Erythroblast (primary cell): Measurements from ENCODE around the gene NCCRP1.
"Not testable (repeated sequence)": the region's sequence is repeated elsewhere in the genome, so short reads cannot be mapped to it uniquely, and the experiment has no call there.

Experiments
- GATA1 ChIP-seq: IDR thresholded peaks from 2 replicates; pipeline ENCODE4 v1.6.1; 2011; ENCODE audit warnings: low read depth, mild to moderate bottlenecking, control low read depth, low read length, moderate library complexity
- POLR2A ChIP-seq: IDR thresholded peaks from 2 replicates; pipeline ENCODE4 v1.6.1; 2011; ENCODE audit warnings: mild to moderate bottlenecking, low read length

DNA sequence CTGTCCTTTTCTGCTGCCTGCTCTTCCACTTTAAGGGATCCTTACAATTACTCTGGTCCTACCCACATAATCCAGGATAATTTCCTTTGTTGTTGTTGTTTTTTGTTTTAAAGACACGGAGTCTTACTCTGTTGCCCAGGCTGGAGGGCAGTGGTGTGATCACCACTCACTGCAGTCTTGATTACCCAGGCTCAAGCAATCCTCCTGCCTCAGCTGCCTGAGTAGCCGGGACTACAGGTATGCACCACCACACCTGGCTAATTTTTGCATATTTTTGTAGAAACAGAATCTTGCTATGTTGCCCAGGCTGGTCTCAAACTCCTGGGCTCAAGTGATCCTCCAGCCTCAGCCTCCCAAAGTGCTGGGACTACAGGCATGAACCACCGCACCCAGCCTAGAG is 18.6 kb downstream of the NCCRP1 start:
- not testable (repeated sequence) for TF ChIP-seq POLR2A, GATA1
